ENCODE data around the gene FARP2.

The FARP2 gene

DNA sequence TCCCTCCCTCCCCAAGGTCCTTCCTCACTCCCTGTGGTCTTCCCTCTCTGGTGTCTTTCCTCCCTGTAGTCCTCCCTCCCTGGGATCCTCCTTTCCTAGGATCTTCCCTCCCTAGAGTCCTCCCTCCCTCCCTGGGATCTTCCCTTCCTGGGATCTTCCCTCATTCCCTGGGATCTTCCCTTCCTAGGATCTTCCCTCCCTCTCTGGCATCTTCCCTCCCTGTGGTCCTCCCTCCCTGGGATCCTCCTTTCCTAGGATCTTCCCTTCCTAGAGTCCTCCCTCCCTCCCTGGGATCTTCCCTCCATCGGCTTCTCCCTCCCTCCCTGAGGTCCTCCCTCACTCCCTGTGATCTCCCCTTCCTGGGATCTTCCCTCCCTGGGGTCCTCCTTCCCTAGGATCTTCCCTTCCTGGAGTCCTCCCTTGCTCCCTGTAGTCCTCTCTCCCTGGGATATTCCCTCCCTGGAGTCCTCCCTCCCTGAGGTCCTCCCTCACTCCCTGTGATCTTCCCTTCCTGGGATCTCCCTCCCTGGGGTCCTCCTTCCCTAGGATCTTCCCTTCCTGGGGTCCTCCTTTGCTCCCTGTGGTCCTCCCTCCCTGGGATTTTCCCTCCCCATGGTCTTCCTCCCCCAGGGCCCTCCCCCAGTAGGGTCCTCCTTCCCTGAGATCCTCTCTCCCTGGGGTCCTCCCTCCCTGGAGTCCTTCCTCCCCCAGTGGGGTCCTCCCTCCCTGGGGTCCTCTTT is 129.3 kb downstream of the FARP2 start:
- no peak for DNase-seq (ENCODE audit: low read depth, low spot score)

GRCh38 chr2:241489088-241489487 is 133.0 kb downstream of the FARP2 start:
- DNase-seq (ENCODE audit: low read depth, low spot score), result no peak

DNA sequence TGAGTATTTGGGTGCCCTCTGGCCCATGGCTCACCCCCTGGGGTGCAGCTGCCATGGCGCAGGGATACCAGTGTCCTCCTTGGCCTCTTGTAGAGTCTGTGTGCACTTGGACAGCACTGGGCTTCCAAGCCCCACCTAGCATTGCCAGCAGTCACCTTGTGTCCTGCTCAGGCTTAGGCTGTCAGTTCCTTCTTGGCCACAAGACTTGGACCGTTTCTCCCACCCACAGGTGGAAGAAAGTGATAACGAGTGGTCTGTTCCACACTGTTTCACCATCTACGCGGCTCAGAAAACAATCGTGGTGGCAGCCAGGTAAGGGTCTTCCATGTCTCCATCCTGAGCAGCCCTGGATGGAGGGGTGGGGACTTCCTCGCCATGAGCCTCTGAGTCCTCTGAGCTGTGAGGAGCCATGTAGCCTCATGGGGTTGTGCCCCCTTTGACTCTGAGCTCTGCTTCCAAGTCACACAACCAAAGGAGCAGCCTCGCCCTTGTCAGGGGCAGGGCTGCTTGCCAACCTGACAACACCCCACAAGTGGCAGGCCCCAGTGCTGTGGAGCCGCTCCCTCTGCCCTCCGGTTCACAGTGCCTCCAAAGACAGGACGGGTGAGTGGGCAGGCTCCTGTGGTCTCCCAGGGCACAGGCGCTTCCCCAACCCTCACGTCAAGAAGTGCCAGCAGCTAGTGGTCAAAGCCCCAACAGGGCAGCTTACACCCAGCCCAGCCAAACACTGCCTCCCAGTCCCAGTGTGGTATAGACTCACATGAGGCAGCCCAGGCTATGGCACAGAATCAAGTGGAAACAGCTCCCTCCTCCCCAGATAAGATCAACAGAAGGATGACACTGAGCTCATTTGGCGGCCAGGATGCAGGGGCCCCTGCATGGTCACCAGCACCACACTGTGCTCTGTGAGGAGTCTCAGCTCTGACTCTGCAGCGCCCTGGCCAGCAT is 133.9 kb downstream of the FARP2 start:
- no peak for DNase-seq (ENCODE audit: low read depth, low spot score)

DNA sequence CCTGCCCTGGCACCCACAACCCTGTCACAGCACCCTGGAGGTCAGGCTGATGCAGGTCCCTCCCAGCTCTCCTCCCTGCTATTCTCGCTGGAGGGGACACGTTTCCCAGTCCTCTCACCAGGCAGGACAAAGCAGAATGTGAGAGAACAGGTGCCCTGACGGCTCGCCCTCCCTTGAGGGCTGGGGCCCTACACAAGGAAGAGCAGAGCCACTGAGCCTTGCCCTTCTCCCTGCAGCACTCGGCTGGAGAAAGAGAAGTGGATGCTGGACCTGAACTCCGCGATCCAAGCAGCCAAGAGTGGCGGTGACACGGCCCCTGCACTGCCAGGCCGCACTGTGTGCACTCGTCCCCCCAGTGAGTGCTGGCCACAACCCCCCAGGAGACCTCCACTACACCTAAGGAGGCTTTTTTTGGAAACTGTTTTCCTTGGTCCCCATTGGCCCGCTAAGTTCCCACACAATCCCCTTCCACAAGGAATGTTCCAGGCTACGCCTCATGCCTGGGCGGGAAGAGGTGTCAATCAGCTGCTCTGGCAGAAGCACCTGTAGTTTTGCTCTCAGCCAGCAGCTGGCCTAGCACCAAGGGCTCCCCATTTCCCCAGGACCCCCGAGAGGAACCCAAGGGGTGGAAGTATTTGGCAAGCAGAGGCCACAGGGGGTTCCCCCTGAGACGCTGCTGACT is 134.9 kb downstream of the FARP2 start:
- DNase-seq (ENCODE audit: low read depth, low spot score), result no peak

- DNase-seq (ENCODE audit: low read depth, low spot score), result no peak
Observed at GRCh38 chr2:241491549-241492173, 135.6 kb downstream of the FARP2 start.

- no peak for DNase-seq (ENCODE audit: low read depth, low spot score)
Observed at GRCh38 chr2:241492174-241492565, 136.1 kb downstream of the FARP2 start.

DNA sequence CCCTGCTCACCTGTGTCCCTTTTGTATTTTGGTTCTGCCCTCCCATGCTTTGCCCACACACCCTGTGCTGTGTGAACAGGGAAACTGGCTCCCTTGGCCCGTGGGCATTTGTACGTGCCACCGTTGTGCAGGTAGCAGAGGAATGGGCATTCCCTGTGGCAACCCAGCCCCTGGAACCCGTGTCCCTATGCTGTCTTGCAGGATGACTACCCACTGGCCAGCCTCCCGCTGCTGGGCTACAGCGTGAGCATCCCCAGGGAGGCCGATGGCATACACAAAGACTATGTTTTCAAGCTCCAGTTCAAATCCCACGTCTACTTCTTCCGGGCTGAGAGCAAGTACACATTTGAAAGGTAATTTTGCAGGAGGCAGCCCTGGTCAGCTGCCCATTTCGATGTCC is 137.0 kb downstream of the FARP2 start:
- DNase-seq (ENCODE audit: low read depth, low spot score), result no peak

- no peak for DNase-seq (ENCODE audit: low read depth, low spot score)
Observed at GRCh38 chr2:241494311-241494908, 138.3 kb downstream of the FARP2 start.

GRCh38 chr2:241495172-241496002 is 139.3 kb downstream of the FARP2 start:
- DNase-seq (ENCODE audit: low read depth, low spot score), result no peak

- no peak for DNase-seq (ENCODE audit: low read depth, low spot score)
Observed at GRCh38 chr2:241496003-241496707, 140.1 kb downstream of the FARP2 start.

DNA sequence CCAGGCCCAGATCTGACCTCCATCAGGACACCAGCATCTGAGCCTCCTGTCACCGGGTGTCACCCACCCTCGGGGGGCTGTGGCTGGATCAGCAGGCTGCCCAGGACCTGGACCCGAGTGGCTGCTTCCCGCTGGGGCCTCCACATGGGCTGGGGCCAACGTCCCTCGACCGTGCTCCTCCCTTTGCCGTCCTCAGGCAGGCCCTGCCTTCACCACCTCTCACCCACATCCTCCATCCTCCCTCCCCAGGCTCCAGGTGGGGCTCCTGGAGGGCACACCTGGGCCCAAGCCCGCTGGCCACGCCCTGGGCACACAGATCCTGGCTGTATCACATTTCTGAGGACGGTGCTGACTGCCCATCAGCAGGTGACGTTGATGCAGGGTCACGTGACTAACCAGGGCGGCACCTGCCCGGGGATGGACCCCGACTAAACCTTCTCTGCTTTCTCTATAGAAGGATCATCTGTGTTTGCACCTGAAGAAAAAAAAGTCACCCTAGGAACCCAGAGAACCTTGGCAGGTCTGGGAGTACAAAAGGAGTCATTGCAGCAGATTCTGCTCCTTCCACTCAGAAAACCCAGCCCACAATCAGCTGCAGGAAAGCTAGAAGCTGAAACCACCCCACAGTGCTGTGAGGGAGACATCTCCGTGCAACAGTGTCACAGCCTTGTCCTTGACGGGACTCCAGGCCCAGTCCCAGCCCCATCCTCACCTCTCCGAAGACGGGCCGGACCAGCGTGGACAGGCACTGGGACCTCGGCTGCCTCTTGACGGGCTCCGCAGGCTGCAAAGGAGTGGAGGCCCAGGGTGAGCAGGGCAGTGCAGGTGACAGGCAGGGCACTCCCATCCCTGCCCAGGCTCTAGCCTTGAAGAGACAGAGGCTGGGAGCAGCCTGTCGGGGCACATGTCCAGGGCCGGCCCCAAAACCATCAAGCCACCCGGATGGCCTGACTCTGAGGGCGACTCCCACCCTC is 141.1 kb downstream of the FARP2 start:
- DNase-seq (ENCODE audit: low read depth, low spot score), result no peak

- DNase-seq (ENCODE audit: low read depth, low spot score), result no peak
Observed at GRCh38 chr2:241498115-241499070, 142.3 kb downstream of the FARP2 start.

GRCh38 chr2:241499146-241499965 is 143.3 kb downstream of the FARP2 start:
- no peak for DNase-seq (ENCODE audit: low read depth, low spot score)

DNA sequence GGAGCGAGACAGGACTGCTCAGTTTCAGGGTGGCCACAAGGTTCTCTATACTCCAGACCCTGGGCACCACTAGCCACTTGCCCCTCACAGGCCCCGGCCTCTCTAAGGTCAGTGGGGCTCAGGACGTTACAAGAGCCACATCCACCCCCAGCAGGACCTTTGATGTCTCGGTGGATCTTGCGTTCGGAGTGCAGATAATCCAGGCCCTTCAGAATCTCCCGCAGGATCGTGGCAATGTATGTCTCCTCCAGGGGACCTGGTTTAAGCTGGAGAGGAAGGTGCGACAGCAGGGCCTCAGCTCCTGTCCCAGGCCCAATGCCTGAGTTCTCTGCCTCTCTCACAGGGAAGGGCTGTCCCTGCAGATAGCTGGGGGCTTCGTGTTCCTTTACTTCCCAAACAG is 143.9 kb downstream of the FARP2 start:
- DNase-seq (ENCODE audit: low read depth, low spot score), result no peak

- DNase-seq (ENCODE audit: low read depth, low spot score), result no peak
Observed at GRCh38 chr2:241500431-241500975, 144.4 kb downstream of the FARP2 start.

DNA sequence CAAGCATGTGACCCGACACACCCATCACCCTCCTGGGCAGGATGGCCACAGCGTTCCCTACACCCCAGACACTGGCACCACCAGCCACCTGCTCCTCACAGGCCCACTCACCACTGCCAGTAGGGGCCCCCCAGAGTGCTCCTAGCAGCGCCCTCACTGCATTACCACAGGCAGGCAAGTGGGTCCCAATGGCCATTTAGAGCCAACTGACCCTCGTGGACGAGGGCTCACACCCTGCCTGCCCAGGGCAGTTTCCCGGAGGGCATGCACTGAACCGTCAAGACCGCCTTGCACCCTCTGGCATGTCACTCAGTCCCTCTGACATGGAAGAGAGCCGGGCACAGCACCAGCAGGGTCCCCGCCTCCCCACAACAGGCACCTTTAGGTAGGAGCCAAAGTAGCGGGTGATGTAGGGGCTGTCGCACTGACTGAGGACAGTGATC is 145.0 kb downstream of the FARP2 start:
- no peak for DNase-seq (ENCODE audit: low read depth, low spot score)

Measured in iPS DF 19.7 (cell line).